Liver (tissue), 9 donors: ENCODE measurements around the gene ACSBG1. TPM values are rescaled to one million over a fixed set of nuclear protein-coding genes. Genes with fewer than 3 reads are reported as not detected.

Experiments
- DNase-seq: peaks from one replicate; pipeline ENCODE4 v3.0.0-alpha.2; 2017; ENCODE audit warnings: low spot score
- H3K27ac ChIP-seq, 2 donors: one replicate each; pipeline ENCODE4 v1.7.0; 2013; ENCODE audit warnings: inconsistent platforms in 2 of 2, low read length in 2 of 2, control low read depth in 1 of 2, low read depth in 1 of 2, mild to moderate bottlenecking in 1 of 2
- H3K27me3 ChIP-seq, 4 donors: one replicate each; pipeline versions ENCODE4 v1.6.1 to v1.7.0; 2013; ENCODE audit warnings: low read length in 3 of 4, inconsistent platforms in 1 of 4, mild to moderate bottlenecking in 1 of 4, moderate library complexity in 1 of 4; ENCODE audit not compliant: control insufficient read depth in 4 of 4, insufficient read depth in 4 of 4
- H3K36me3 ChIP-seq, 4 donors: one replicate each; pipeline versions ENCODE4 v1.6.1 to v1.7.0; 2013; ENCODE audit warnings: low read length in 3 of 4, mild to moderate bottlenecking in 3 of 4, low read depth in 1 of 4, moderate library complexity in 1 of 4; ENCODE audit not compliant: control insufficient read depth in 4 of 4, insufficient read depth in 3 of 4
- H3K4me1 ChIP-seq, 4 donors: one replicate each; pipeline versions ENCODE4 v1.6.1 to v1.7.0; 2013; ENCODE audit warnings: low read length in 3 of 4, mild to moderate bottlenecking in 3 of 4, moderate library complexity in 1 of 4; ENCODE audit not compliant: control insufficient read depth in 4 of 4, insufficient read depth in 4 of 4
- H3K4me3 ChIP-seq, 3 donors: one replicate each; pipeline versions ENCODE4 v1.6.1 to v1.7.0; 2013; ENCODE audit warnings: low read length in 3 of 3, control low read depth in 1 of 3, low read depth in 1 of 3, mild to moderate bottlenecking in 1 of 3
- H3K9ac ChIP-seq, 2 donors: one replicate each; pipeline ENCODE4 v1.7.0; 2013; ENCODE audit warnings: low read length in 2 of 2, mild to moderate bottlenecking in 2 of 2, moderate library complexity in 2 of 2, control low read depth in 1 of 2, low read depth in 1 of 2
- H3K9me3 ChIP-seq, 4 donors: one replicate each; pipeline versions ENCODE4 v1.6.1 to v1.7.0; 2013; ENCODE audit warnings: low read length in 3 of 4; ENCODE audit not compliant: control insufficient read depth in 4 of 4
- EGR1 ChIP-seq, 2 donors: IDR thresholded peaks; 2 replicates each; pipeline ENCODE4 v1.6.1; 2016 to 2018; ENCODE audit warnings: antibody characterized with exemption in 2 of 2, low read depth in 2 of 2
- FOXA1 ChIP-seq: IDR thresholded peaks from 2 replicates; pipeline ENCODE4 v1.6.1; 2016; ENCODE audit warnings: antibody characterized with exemption
- FOXA2 ChIP-seq: IDR thresholded peaks from 2 replicates; pipeline ENCODE4 v1.6.1; 2016; ENCODE audit warnings: antibody characterized with exemption
- GABPA ChIP-seq, 2 donors: IDR thresholded peaks in 1 of 2; conservative IDR thresholded peaks in 1 of 2; 2 replicates each; pipeline ENCODE4 v1.6.1; 2016; ENCODE audit warnings: antibody characterized with exemption in 2 of 2, mild to moderate bottlenecking in 1 of 2, moderate library complexity in 1 of 2
- HNF4A ChIP-seq, 2 donors: conservative IDR thresholded peaks; 2 replicates each; pipeline ENCODE4 v1.6.1; 2016; ENCODE audit warnings: antibody characterized with exemption in 2 of 2, mild to moderate bottlenecking in 2 of 2
- HNF4G ChIP-seq: IDR thresholded peaks from 2 replicates; pipeline ENCODE4 v1.6.1; 2016; ENCODE audit warnings: antibody characterized with exemption
- JUND ChIP-seq, 2 donors: IDR thresholded peaks; 2 replicates each; pipeline ENCODE4 v1.6.1; 2016; ENCODE audit warnings: antibody characterized with exemption in 2 of 2
- NR2F2 ChIP-seq: IDR thresholded peaks from 2 replicates; pipeline ENCODE4 v1.6.1; 2016; ENCODE audit warnings: antibody characterized with exemption
- RXRA ChIP-seq, 2 donors: IDR thresholded peaks; 2 replicates each; pipeline ENCODE4 v1.6.1; 2017 to 2018; ENCODE audit warnings: antibody characterized with exemption in 2 of 2, mild to moderate bottlenecking in 1 of 2
- SP1 ChIP-seq: IDR thresholded peaks from 2 replicates; pipeline ENCODE4 v1.6.1; 2018; ENCODE audit warnings: antibody characterized with exemption, mild to moderate bottlenecking
- TAF1 ChIP-seq: conservative IDR thresholded peaks from 2 replicates; pipeline ENCODE4 v1.6.1; 2016; ENCODE audit warnings: antibody characterized with exemption, mild to moderate bottlenecking
- YY1 ChIP-seq: IDR thresholded peaks from 2 replicates; pipeline ENCODE4 v1.6.1; 2016; ENCODE audit warnings: antibody characterized with exemption, mild to moderate bottlenecking
- WGBS: extraction: QIAGEN DNeasy Blood & Tissue Kit; methylation state at CpG from one replicate; pipeline ENCODE4 v1.1.7; 2013; 5-methylcytosine and 5-hydroxymethylcytosine counted together
- polyA plus RNA-seq, 2 donors: library from polyadenylated mRNA; stranded (reverse) in 1 of 2; unstranded in 1 of 2; fragments of 200-250 nt in 1 of 2; fragments of >200 nt in 1 of 2; fragmentation: Nextera tagmentation in 1 of 2; extraction: Ambion mirVana in 1 of 2; gene quantifications; one replicate each; pipeline versions ENCODE4 v1.2.1 to v1.2.3, GENCODE V29; 2013 to 2015
- total RNA-seq, 2 donors: library from RNA; depleted of rRNA; stranded (reverse); fragments of >200 nt; gene quantifications; one replicate each; pipeline ENCODE4 v1.2.3, GENCODE V29; 2014
- TF ChIP-seq, protein P1 (sequence below): fragments of 150-350 bp; IDR thresholded peaks from 2 replicates; pipeline ENCODE4 v1.5.1; 2017; ENCODE audit warnings: improper control_type of control experiment, low read depth, low read length; ENCODE audit not compliant: missing input control
- TF ChIP-seq, protein P2 (sequence below): IDR thresholded peaks from 2 replicates; pipeline ENCODE4 v1.6.1; 2016; ENCODE audit warnings: antibody characterized with exemption
- TF ChIP-seq, protein P3 (sequence below): IDR thresholded peaks from 2 replicates; pipeline ENCODE4 v1.6.1; 2016; ENCODE audit warnings: antibody characterized with exemption
- TF ChIP-seq, protein P4 (sequence below): IDR thresholded peaks from 2 replicates; pipeline ENCODE4 v1.6.1; 2016; ENCODE audit warnings: antibody characterized with exemption
- TF ChIP-seq, protein P5 (sequence below): IDR thresholded peaks from 2 replicates; pipeline ENCODE4 v1.6.1; 2016; ENCODE audit warnings: antibody characterized with exemption, mild to moderate bottlenecking
- donor health status: healthy.
- donor health status: healthy.
- donor health status: healthy.
- donor health status: healthy.
- donor health status: healthy.

ACSBG1 gene
- total and polyA plus RNA-seq, 4 donors, result under 0.01 to 3.8 (median 0.15) TPM

DNA sequence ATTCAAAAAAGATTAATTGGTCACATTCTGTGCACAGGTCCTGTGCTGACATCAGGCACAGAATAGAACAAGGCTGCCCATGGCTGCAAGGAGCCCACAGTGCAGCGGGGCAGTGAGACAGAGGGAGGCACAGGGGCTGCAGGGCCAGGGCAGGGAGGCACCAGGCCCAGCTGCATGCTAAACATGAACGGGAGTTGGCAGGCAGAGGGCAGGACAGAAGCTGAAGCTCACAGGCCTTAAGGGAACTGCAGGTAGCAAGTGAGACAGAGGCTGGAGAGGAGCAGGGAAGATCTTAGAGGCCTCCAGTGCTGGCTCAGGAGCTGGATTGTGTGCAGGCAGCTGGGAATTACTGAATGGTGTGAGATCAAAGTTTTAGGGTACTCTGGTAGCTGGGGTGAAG is 59.0 kb downstream of the ACSBG1 start:
- H3K27me3 ChIP-seq, result no peaks in the 10 kb centered on the region
- no peak overlapping the region for H3K4me3 ChIP-seq
- TF ChIP-seq YY1 (no peak), FOXA1 (no peak), FOXA2 (no peak), GABPA (IDR thresholded peaks at IDR 0.05 in 1 of 2, conservative IDR thresholded peaks at IDR 0.05 in 1 of 2) (no peak), JUND (IDR thresholded peaks at IDR 0.05) (no peak)
- TF ChIP-seq, protein P1, sequence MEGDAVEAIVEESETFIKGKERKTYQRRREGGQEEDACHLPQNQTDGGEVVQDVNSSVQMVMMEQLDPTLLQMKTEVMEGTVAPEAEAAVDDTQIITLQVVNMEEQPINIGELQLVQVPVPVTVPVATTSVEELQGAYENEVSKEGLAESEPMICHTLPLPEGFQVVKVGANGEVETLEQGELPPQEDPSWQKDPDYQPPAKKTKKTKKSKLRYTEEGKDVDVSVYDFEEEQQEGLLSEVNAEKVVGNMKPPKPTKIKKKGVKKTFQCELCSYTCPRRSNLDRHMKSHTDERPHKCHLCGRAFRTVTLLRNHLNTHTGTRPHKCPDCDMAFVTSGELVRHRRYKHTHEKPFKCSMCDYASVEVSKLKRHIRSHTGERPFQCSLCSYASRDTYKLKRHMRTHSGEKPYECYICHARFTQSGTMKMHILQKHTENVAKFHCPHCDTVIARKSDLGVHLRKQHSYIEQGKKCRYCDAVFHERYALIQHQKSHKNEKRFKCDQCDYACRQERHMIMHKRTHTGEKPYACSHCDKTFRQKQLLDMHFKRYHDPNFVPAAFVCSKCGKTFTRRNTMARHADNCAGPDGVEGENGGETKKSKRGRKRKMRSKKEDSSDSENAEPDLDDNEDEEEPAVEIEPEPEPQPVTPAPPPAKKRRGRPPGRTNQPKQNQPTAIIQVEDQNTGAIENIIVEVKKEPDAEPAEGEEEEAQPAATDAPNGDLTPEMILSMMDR, result no peak
- H3K4me1 ChIP-seq, result no peaks in the 10 kb centered on the region
- H3K9ac ChIP-seq, result no peak overlapping the region
- peaks cover 6 to 24% (median 14%) of the 10 kb centered on the region in 4 donors for H3K36me3 ChIP-seq
- WGBS, result 61% methylated on average over 2 of the region's 2 CpGs
- peaks cover 0 to 2% (median 0%) of the 10 kb centered on the region in 4 donors for H3K9me3 ChIP-seq
- no peak for DNase-seq
- no peak overlapping the region for H3K27ac ChIP-seq

DNA sequence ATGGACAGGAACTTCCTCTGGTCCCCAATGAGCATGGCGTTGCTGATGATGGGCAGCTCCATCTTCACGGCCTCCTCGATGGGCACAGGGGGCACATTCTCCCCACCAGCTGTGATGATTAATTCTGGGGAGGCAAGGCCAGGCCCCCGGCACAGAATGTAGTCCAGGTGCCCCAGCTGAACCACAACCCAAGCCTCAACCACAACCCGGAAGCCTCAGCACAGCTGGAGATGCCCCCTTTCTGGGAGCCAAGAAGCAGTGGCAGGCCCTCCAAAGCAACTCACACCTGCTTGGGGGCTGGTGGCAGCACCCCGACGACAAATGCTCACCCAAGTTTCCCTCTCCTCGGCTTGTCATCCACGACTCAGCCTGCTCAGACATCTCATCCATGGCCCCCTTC is 60.0 kb downstream of the ACSBG1 start:
- TF ChIP-seq EGR1 (IDR thresholded peaks at IDR 0.05; ENCODE audit: low read depth in 2 of 2) (no peak), JUND (IDR thresholded peaks at IDR 0.05) (no peak), SP1 (no peak), YY1 (no peak), NR2F2 (no peak), HNF4G (no peak), TAF1 (no peak), RXRA (IDR thresholded peaks at IDR 0.05) (no peak), FOXA2 (no peak)
- TF ChIP-seq, protein P2, sequence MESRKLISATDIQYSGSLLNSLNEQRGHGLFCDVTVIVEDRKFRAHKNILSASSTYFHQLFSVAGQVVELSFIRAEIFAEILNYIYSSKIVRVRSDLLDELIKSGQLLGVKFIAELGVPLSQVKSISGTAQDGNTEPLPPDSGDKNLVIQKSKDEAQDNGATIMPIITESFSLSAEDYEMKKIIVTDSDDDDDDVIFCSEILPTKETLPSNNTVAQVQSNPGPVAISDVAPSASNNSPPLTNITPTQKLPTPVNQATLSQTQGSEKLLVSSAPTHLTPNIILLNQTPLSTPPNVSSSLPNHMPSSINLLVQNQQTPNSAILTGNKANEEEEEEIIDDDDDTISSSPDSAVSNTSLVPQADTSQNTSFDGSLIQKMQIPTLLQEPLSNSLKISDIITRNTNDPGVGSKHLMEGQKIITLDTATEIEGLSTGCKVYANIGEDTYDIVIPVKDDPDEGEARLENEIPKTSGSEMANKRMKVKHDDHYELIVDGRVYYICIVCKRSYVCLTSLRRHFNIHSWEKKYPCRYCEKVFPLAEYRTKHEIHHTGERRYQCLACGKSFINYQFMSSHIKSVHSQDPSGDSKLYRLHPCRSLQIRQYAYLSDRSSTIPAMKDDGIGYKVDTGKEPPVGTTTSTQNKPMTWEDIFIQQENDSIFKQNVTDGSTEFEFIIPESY, result no peak
- TF ChIP-seq, protein P3, sequence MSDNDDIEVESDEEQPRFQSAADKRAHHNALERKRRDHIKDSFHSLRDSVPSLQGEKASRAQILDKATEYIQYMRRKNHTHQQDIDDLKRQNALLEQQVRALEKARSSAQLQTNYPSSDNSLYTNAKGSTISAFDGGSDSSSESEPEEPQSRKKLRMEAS, result no peak
- Histone ChIP-seq H3K27me3 (no peaks in the 10 kb centered on the region), H3K4me1 (no peaks in the 10 kb centered on the region), H3K36me3 (peaks cover 10 to 33% (median 18%) of the 10 kb centered on the region in 4 donors), H3K4me3 (no peak overlapping the region), H3K9ac (no peak overlapping the region), H3K27ac (no peak overlapping the region), H3K9me3 (peaks cover 0 to 2% (median 0%) of the 10 kb centered on the region in 4 donors)
- 82% methylated on average over 9 of the region's 9 CpGs for WGBS
- DNase-seq, result no peak

DNA sequence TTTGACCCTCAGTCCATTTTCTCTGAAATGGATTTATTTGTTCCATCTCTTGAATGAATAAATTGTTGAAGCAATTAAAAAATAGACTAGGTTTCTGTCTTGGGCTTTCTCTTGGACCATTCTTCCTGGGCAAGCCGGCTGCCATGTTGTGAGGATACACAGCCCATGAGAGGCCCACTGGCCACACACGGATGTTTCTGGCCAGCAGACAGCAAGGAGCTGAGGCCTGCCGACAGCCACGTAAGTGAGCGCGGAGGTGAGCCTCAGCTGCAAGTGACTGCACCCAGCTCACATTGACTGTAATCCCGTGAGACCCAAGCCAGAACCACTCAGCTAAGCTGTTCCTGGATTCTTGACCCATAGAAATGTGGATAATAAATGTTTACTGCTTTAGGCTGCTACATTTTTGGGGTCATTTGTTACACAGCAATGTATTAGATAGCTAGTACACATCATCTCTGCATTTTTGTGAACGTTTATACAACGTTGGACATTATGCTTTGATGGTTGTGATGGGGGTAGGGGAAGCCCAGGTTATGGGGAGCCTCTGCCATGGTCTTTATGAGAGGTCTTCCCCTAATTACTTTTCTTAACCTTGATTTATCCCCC is 62.4 kb downstream of the ACSBG1 start:
- WGBS, result 99% methylated on average over 9 of the region's 9 CpGs
- no peak overlapping the region for H3K9ac ChIP-seq
- no peak overlapping the region for H3K27ac ChIP-seq
- H3K9me3 ChIP-seq, result peaks cover 0 to 2% (median 0%) of the 10 kb centered on the region in 4 donors
- no peaks in the 10 kb centered on the region for H3K4me1 ChIP-seq
- no peak overlapping the region for H3K4me3 ChIP-seq
- DNase-seq, result no peak
- H3K36me3 ChIP-seq, result peaks cover 12 to 48% (median 27%) of the 10 kb centered on the region in 4 donors
- no peaks in the 10 kb centered on the region for H3K27me3 ChIP-seq
- TF ChIP-seq, protein P3, result no peak
- TF ChIP-seq, protein P4, sequence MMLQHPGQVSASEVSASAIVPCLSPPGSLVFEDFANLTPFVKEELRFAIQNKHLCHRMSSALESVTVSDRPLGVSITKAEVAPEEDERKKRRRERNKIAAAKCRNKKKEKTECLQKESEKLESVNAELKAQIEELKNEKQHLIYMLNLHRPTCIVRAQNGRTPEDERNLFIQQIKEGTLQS, result no peak
- TF ChIP-seq, protein P2, result no peak
- TF ChIP-seq FOXA1 (no peak), TAF1 (no peak), GABPA (IDR thresholded peaks at IDR 0.05 in 1 of 2, conservative IDR thresholded peaks at IDR 0.05 in 1 of 2) (no peak), HNF4G (no peak), YY1 (no peak), HNF4A (conservative IDR thresholded peaks at IDR 0.05) (no peak), NR2F2 (no peak), SP1 (no peak)
- TF ChIP-seq, protein P5, sequence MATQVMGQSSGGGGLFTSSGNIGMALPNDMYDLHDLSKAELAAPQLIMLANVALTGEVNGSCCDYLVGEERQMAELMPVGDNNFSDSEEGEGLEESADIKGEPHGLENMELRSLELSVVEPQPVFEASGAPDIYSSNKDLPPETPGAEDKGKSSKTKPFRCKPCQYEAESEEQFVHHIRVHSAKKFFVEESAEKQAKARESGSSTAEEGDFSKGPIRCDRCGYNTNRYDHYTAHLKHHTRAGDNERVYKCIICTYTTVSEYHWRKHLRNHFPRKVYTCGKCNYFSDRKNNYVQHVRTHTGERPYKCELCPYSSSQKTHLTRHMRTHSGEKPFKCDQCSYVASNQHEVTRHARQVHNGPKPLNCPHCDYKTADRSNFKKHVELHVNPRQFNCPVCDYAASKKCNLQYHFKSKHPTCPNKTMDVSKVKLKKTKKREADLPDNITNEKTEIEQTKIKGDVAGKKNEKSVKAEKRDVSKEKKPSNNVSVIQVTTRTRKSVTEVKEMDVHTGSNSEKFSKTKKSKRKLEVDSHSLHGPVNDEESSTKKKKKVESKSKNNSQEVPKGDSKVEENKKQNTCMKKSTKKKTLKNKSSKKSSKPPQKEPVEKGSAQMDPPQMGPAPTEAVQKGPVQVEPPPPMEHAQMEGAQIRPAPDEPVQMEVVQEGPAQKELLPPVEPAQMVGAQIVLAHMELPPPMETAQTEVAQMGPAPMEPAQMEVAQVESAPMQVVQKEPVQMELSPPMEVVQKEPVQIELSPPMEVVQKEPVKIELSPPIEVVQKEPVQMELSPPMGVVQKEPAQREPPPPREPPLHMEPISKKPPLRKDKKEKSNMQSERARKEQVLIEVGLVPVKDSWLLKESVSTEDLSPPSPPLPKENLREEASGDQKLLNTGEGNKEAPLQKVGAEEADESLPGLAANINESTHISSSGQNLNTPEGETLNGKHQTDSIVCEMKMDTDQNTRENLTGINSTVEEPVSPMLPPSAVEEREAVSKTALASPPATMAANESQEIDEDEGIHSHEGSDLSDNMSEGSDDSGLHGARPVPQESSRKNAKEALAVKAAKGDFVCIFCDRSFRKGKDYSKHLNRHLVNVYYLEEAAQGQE, result no peak
